Endothelial cell of umbilical vein (primary cell): ENCODE measurements around the gene FOXL3. TPM values are rescaled to one million over a fixed set of nuclear protein-coding genes. Genes with fewer than 3 reads are reported as not detected.

ENCODE experiments used
- BruUV-seq: library from RNA; stranded (reverse); fragments of 400-500 nt; replicated peaks from 2 replicates; lab custom pipeline; 2021; lab: Mats Ljungman, UMichigan
- CTCF ChIA-PET: fragments of 300-600, 350-600 bp; sonication (Branson Sonifier 250); formaldehyde crosslinking; loops from one replicate; lab custom pipeline; 2021; ENCODE audit warnings: antibody characterized with exemption, inconsistent platforms; lab: Charles Lee
- POLR2A ChIA-PET: fragments of 300-600, 350-600 bp; sonication (Branson Sonifier 250); formaldehyde crosslinking; loops from one replicate; lab custom pipeline; 2021; ENCODE audit warnings: antibody characterized with exemption, inconsistent platforms; lab: Charles Lee
- DNase-seq: peaks from one replicate; pipeline ENCODE4 v3.0.0-alpha.2; 2011; ENCODE audit warnings: low read depth, low spot score
- FAIRE-seq: peaks from 2 replicates; lab custom pipeline; 2011; peaks lifted over from hg19 to GRCh38; lab: Jason Lieb, UNC
- H2AFZ ChIP-seq: 2 replicates; pipeline ENCODE4 v1.6.0; 2012; ENCODE audit warnings: low read depth, low read length, control low read depth, inconsistent platforms
- H3K27ac ChIP-seq: 2 replicates; pipeline ENCODE4 v1.5.1; 2011; ENCODE audit warnings: low read depth, mild to moderate bottlenecking, control low read depth, low read length, moderate library complexity; ENCODE audit not compliant: insufficient read depth
- H3K27me3 ChIP-seq, 2 experiments: 2 replicates each; pipeline versions ENCODE4 v1.6.0 to v1.6.1; 2011; ENCODE audit warnings: low read length in 2 of 2, mixed read lengths in 1 of 2; ENCODE audit not compliant: control insufficient read depth in 2 of 2, insufficient read depth in 2 of 2
- H3K36me3 ChIP-seq, 2 experiments: 2 replicates in 1 of 2; 3 replicates in 1 of 2; pipeline ENCODE4 v1.5.1; 2011; ENCODE audit warnings: low read length in 2 of 2, mild to moderate bottlenecking in 1 of 2, moderate library complexity in 1 of 2; ENCODE audit not compliant: control insufficient read depth in 2 of 2, insufficient read depth in 2 of 2; ENCODE audit errors: extremely low read depth in 1 of 2
- H3K4me1 ChIP-seq: 3 replicates; pipeline ENCODE4 v1.5.1; 2011; ENCODE audit warnings: mild to moderate bottlenecking, low read length; ENCODE audit not compliant: control insufficient read depth, insufficient read depth; ENCODE audit errors: extremely low read depth
- H3K4me2 ChIP-seq: 2 replicates; pipeline ENCODE4 v1.6.1; 2011; ENCODE audit warnings: low read length, control low read depth, mixed read lengths; ENCODE audit not compliant: insufficient read depth
- H3K4me3 ChIP-seq, 3 experiments: fragments of 200-600 bp in 1 of 3; sonication (generic), shearing (Covaris generic) in 1 of 3; replicated peaks in 1 of 3; 2 replicates each; pipeline ENCODE4 v1.5.1; 2011 to 2016; ENCODE audit warnings: control low read depth in 3 of 3, low read length in 3 of 3, mild to moderate bottlenecking in 2 of 3, inconsistent platforms in 1 of 3, low read depth in 1 of 3, moderate library complexity in 1 of 3; ENCODE audit not compliant: insufficient read depth in 1 of 3
- H3K79me2 ChIP-seq: 2 replicates; pipeline ENCODE4 v1.6.0; 2012; ENCODE audit warnings: low read length, inconsistent platforms; ENCODE audit not compliant: control insufficient read depth, insufficient read depth
- H3K9ac ChIP-seq: replicated peaks from 2 replicates; pipeline ENCODE3; 2011; ENCODE audit warnings: low read length, control low read depth; ENCODE audit not compliant: insufficient read depth; ENCODE audit errors: extremely low read depth
- H3K9me1 ChIP-seq: replicated peaks from 3 replicates; pipeline ENCODE4 v1.6.0; 2011; ENCODE audit warnings: mild to moderate bottlenecking, low read length; ENCODE audit not compliant: control insufficient read depth, insufficient read depth; ENCODE audit errors: extremely low read depth
- H3K9me3 ChIP-seq: replicated peaks from 2 replicates; pipeline ENCODE4 v1.5.1; 2012; ENCODE audit warnings: low read length, inconsistent platforms; ENCODE audit not compliant: control insufficient read depth, insufficient read depth
- H4K20me1 ChIP-seq: replicated peaks from 2 replicates; pipeline ENCODE3; 2011; ENCODE audit warnings: mild to moderate bottlenecking, low read length; ENCODE audit not compliant: control insufficient read depth, insufficient read depth; ENCODE audit errors: extremely low read depth
- FOS ChIP-seq: IDR thresholded peaks from 2 replicates; pipeline ENCODE4 v1.6.1; 2011; ENCODE audit warnings: mild to moderate bottlenecking, low read length, moderate library complexity, borderline replicate concordance; ENCODE audit not compliant: insufficient read depth
- GATA2 ChIP-seq: IDR thresholded peaks from 2 replicates; pipeline ENCODE4 v1.7.0; 2011; ENCODE audit warnings: low read depth, mild to moderate bottlenecking, moderate library complexity, mixed read lengths, low read length; ENCODE audit not compliant: insufficient read length, insufficient read depth
- JUN ChIP-seq: IDR thresholded peaks from 2 replicates; pipeline ENCODE4 v1.6.1; 2011; ENCODE audit warnings: borderline replicate concordance, low read depth; ENCODE audit not compliant: insufficient read length, insufficient read depth
- MYC ChIP-seq: IDR thresholded peaks from one replicate; pipeline ENCODE4 v1.6.1; 2011; ENCODE audit warnings: mild to moderate bottlenecking, low read depth, low read length
- POLR2A ChIP-seq: IDR thresholded peaks from 2 replicates; pipeline ENCODE4 v1.6.1; 2012; ENCODE audit warnings: low read depth, mild to moderate bottlenecking, control low read depth, low read length
- POLR2AphosphoS5 ChIP-seq: IDR thresholded peaks from 2 replicates; pipeline ENCODE4 v1.6.1; 2012; ENCODE audit warnings: low read depth, mild to moderate bottlenecking, control low read depth, low read length, moderate library complexity; ENCODE audit not compliant: insufficient read depth
- dilution Hi-C: fragments of 300-500 bp; cut with MboI; formaldehyde crosslinking; loops from one replicate; pipeline ENCODE4 v1.15.0; 2019; ENCODE audit warnings: low sequenced_read_pairs; ENCODE audit not compliant: extremely low pct_ligation_motif_present
- intact Hi-C: fragments of 100-400 bp; cut with micrococcal nuclease; formaldehyde crosslinking; loops from one replicate; pipeline ENCODE4 v1.10.0; 2022
- polyA plus RNA-seq, 4 experiments: library from polyadenylated mRNA; depleted of rRNA in 3 of 4; stranded (reverse) in 3 of 4; unstranded in 1 of 4; fragments of >200 nt; gene quantifications; 2 replicates each; pipeline versions ENCODE4 v1.2.1 to v1.2.3, GENCODE V29; 2011 to 2012; ENCODE audit warnings: missing spikeins in 1 of 4
- total RNA-seq: library from RNA; stranded (reverse); gene quantifications from 2 replicates; pipeline ENCODE4 v1.2.3, GENCODE V29; 2021
- TF ChIP-seq, protein P1 (sequence below), 2 donors: IDR thresholded peaks; 1 replicate in 1 of 2; 2 replicates in 1 of 2; pipeline ENCODE4 v1.5.1; 2011; ENCODE audit warnings: low read length in 2 of 2, mild to moderate bottlenecking in 2 of 2, moderate library complexity in 2 of 2, control low read depth in 1 of 2, inconsistent platforms in 1 of 2, low read depth in 1 of 2; ENCODE audit not compliant: insufficient read depth in 1 of 2; ENCODE audit errors: extremely low read depth in 1 of 2

The FOXL3 gene
- total and polyA plus RNA-seq, 2 donors (not counting 3 experiments of a cell fraction or from before 2014, with no cell fraction given): not detected

DNA sequence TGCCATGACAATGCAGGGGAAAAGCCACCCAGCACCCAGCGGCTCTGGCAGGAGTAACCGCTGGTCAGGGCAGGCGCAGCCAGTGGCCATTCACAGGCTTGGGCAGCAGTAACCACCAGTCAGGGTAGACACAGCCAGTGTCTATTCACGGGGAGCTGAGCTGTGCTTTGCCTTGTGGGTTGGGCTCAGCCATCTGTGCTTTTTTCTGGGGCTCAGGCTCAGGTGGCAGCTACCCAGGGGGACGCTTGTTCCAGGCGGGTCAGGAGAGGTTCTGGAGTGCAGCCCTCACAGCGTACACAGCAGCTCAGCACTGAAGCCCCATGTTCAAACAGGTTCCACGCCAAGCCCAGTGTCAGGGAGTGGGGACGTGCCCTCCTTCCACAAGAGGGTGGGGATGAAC lies 28.5 kb downstream of the FOXL3 start:
- Histone ChIP-seq H3K4me1 (no peaks in the 10 kb centered on the region), H3K9ac (no peak overlapping the region), H4K20me1 (no peaks in the 10 kb centered on the region), H2AFZ (no peak overlapping the region), H3K27me3 (peaks cover 11 to 28% of the 10 kb centered on the region in 2 experiments), H3K4me2 (no peak overlapping the region), H3K36me3 (no peaks in the 10 kb centered on the region), H3K4me3 (no peak overlapping the region), H3K9me3 (no peaks in the 10 kb centered on the region), H3K79me2 (no peaks in the 10 kb centered on the region), H3K9me1 (no peaks in the 10 kb centered on the region), H3K27ac (no peak overlapping the region)
- intact Hi-C loops: no loop called here
- ChIA-PET POLR2A (no interaction called here), CTCF (no interaction called here)
- dilution Hi-C loops: no loop called here
- BruUV-seq: no TSS peak
- DNase-seq: no peak
- no peak for FAIRE-seq
- TF ChIP-seq GATA2 (no peak), POLR2A (no peak), FOS (no peak), POLR2AphosphoS5 (no peak), MYC (no peak), JUN (no peak)
- TF ChIP-seq, protein P1, sequence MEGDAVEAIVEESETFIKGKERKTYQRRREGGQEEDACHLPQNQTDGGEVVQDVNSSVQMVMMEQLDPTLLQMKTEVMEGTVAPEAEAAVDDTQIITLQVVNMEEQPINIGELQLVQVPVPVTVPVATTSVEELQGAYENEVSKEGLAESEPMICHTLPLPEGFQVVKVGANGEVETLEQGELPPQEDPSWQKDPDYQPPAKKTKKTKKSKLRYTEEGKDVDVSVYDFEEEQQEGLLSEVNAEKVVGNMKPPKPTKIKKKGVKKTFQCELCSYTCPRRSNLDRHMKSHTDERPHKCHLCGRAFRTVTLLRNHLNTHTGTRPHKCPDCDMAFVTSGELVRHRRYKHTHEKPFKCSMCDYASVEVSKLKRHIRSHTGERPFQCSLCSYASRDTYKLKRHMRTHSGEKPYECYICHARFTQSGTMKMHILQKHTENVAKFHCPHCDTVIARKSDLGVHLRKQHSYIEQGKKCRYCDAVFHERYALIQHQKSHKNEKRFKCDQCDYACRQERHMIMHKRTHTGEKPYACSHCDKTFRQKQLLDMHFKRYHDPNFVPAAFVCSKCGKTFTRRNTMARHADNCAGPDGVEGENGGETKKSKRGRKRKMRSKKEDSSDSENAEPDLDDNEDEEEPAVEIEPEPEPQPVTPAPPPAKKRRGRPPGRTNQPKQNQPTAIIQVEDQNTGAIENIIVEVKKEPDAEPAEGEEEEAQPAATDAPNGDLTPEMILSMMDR (IDR thresholded peaks at IDR 0.05; ENCODE audit: extremely low read depth in 1 of 2, insufficient read depth in 1 of 2, low read depth in 1 of 2, low read length in 2 of 2): no peak
